T-helper 17 cell (primary cell): ENCODE data around the gene NMRAL1. TPM values are rescaled to one million over a fixed set of nuclear protein-coding genes. Genes with fewer than 3 reads are reported as not detected.

Experiments used
- ATAC-seq: fragments of 150-1000 bp; cut with Tn5 transposase; 2 replicates; pipeline ENCODE4 v1.10.0; 2021; ENCODE audit warnings: mild to moderate bottlenecking, moderate library complexity
- DNase-seq, 3 donors: peaks; one replicate each; pipeline versions ENCODE4 v3.0.0 to v3.0.0-alpha.2; 2020 to 2021
- H3K9me3 ChIP-seq: one replicate; pipeline ENCODE4 v1.7.0; 2013; ENCODE audit warnings: low read length, mild to moderate bottlenecking; ENCODE audit not compliant: control insufficient read depth, poor library complexity, severe bottlenecking
- H3K27ac Mint-ChIP-seq: one replicate; pipeline ENCODE4 v1.8.0; 2022; ENCODE audit warnings: mild to moderate bottlenecking, moderate library complexity, mixed read lengths
- H3K27me3 Mint-ChIP-seq: one replicate; pipeline ENCODE4 v1.8.0; 2022; ENCODE audit warnings: mixed read lengths
- H3K36me3 Mint-ChIP-seq: one replicate; pipeline ENCODE4 v1.8.0; 2022; ENCODE audit warnings: low read depth, mixed read lengths
- H3K4me1 Mint-ChIP-seq: one replicate; pipeline ENCODE4 v1.8.0; 2022; ENCODE audit warnings: mild to moderate bottlenecking, mixed read lengths
- H3K4me3 Mint-ChIP-seq: one replicate; pipeline ENCODE4 v1.8.0; 2022; ENCODE audit warnings: mild to moderate bottlenecking, moderate library complexity, mixed read lengths
- total RNA-seq, 4 donors: library from RNA in 2 of 4; stranded (reverse) in 2 of 4; gene quantifications; one replicate each; pipeline ENCODE4 v1.2.3 and lab custom pipeline; 2022 to 2026

NMRAL1 gene
- total RNA-seq, 2 donors from 2014 or later, result 40.5 to 45.4 TPM

- Mint-ChIP-seq H3K27me3 (no peaks in the 10 kb centered on the region), H3K36me3 (no peaks in the 10 kb centered on the region), H3K4me3 (peak within 1 kb of the TSS; percentile 92), H3K27ac (peak within 1 kb of the TSS; percentile 98), H3K4me1 (peaks cover 18% of the 10 kb centered on the region)
- no peaks in the 10 kb centered on the region for H3K9me3 ChIP-seq
- peak; percentile 89 to 95 (median 90) for DNase-seq
- peak; percentile 90 for ATAC-seq
Observed at GRCh38 chr16:4425378-4426020, 48.9 kb downstream of the NMRAL1 start, which contains the start of gene DNAJA3. Gene DNAJA3 (plus strand): TSS chr16:4425868. CDS start chr16:4425882, 14 bp downstream.

- ATAC-seq (no peak), DNase-seq (no peak)
- Mint-ChIP-seq H3K27ac (peak overlapping the region; percentile 8), H3K36me3 (no peaks in the 10 kb centered on the region), H3K4me1 (peaks cover 9% of the 10 kb centered on the region), H3K4me3 (no peak overlapping the region), H3K27me3 (no peaks in the 10 kb centered on the region)
- H3K9me3 ChIP-seq, result no peaks in the 10 kb centered on the region
Observed at GRCh38 chr16:4420505-4421105, 53.8 kb downstream of the NMRAL1 start.

- H3K36me3 Mint-ChIP-seq, result peaks cover 4% of the 10 kb centered on the region
- H3K9me3 ChIP-seq, result no peaks in the 10 kb centered on the region
- peaks cover 17% of the 10 kb centered on the region for H3K4me1 Mint-ChIP-seq
- H3K4me3 Mint-ChIP-seq, result no peak overlapping the region
- no peak overlapping the region for H3K27ac Mint-ChIP-seq
- DNase-seq (no peak), ATAC-seq (no peak)
- no peaks in the 10 kb centered on the region for H3K27me3 Mint-ChIP-seq
Observed at GRCh38 chr16:4419402-4419959, 54.9 kb downstream of the NMRAL1 start.

DNA sequence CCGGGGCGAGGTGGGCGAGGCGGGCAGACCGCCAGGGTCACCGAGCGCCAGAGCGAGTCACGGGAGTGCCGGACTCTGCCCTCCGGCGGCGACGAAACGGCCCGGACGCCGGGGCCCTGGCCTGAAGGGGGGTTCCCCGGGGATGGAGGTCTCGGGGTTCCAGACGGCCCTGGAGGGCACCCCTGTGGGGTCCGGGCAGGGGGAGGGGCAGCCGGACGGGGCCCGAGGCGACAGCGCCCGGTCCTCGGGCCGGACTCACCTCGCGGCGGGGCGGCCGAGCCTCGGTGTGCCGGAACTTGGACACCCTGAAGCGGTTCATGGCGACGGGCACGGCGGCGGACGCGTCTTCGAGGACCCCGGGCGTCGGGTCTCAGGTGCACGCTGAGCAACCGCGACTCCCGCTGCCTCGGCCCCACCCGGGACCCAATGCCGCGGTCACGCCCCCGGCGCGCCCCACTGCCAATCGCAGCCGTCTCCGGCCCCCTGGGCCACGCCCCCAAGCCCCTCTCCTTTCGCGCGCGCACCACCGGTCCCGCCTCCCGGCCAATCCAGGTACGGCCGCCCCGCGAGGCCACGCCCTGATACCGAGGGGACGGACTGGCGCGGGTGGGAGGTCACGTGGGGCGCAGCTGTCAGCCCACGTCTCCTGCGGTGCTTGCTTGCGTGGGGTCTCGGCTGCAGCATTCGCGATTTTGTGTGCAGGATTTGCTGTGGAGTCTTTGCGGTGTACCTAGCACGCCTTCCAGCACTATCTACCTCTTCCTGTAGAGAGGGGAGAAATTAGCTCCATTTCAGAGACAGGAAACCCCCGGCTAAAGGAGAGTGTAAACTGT is 58.0 kb downstream of the NMRAL1 start, which contains the start of gene CORO7:
Gene CORO7 (minus strand): TSS at position 397 of the 833 bp plus-strand sequence. CDS start 78 bp downstream, at position 319.
- H3K27ac Mint-ChIP-seq, result peak within 1 kb of the TSS; percentile 99
- H3K36me3 Mint-ChIP-seq, result peaks cover 6% of the 10 kb centered on the region
- peak within 1 kb of the TSS; percentile 97 for H3K4me3 Mint-ChIP-seq
- H3K4me1 Mint-ChIP-seq, result peaks cover 36% of the 10 kb centered on the region
- ATAC-seq (peak; percentile 74), DNase-seq (peak; percentile 100)
- H3K9me3 ChIP-seq, result no peaks in the 10 kb centered on the region
- no peaks in the 10 kb centered on the region for H3K27me3 Mint-ChIP-seq

DNA sequence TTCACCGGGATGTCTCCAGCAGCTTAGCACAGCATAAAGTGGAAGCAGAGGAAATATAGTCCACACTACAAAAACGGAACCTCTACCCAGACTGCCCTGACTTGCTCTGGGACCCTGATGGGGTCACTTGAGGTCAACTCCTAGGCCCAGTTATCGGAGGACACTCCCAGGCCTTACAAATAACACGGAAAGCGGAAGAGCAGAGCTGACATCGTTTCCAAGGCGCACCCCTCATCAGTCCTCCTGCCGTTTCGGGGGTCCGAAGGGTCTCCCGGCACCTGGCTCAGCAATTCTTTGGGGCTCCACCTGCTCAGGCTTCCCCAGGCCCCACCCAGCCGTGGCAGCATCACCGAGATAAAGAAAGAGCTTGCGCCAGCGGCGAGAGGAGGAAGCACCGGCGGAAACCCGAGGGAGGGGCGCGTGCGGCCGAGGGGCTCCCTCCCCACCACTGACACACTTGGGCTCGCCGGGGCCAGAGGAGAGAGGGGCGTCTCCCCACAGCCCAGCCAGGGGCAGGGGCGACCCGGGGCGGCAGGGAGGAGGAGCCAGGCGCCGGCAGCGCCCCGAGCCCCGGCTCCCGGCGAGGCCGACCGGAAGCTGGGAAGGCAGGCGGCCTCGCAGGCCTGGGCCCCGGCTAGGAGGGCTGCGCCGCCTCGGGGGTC is 58.8 kb downstream of the NMRAL1 start:
- peaks cover 39% of the 10 kb centered on the region for H3K4me1 Mint-ChIP-seq
- ATAC-seq, result peak; percentile 1
- no peaks in the 10 kb centered on the region for H3K27me3 Mint-ChIP-seq
- peak overlapping the region; percentile 97 for H3K4me3 Mint-ChIP-seq
- H3K9me3 ChIP-seq, result no peaks in the 10 kb centered on the region
- peak; percentile 51 to 60 (median 55) for DNase-seq
- H3K27ac Mint-ChIP-seq, result peak overlapping the region; percentile 99
- peaks cover 6% of the 10 kb centered on the region for H3K36me3 Mint-ChIP-seq

DNA sequence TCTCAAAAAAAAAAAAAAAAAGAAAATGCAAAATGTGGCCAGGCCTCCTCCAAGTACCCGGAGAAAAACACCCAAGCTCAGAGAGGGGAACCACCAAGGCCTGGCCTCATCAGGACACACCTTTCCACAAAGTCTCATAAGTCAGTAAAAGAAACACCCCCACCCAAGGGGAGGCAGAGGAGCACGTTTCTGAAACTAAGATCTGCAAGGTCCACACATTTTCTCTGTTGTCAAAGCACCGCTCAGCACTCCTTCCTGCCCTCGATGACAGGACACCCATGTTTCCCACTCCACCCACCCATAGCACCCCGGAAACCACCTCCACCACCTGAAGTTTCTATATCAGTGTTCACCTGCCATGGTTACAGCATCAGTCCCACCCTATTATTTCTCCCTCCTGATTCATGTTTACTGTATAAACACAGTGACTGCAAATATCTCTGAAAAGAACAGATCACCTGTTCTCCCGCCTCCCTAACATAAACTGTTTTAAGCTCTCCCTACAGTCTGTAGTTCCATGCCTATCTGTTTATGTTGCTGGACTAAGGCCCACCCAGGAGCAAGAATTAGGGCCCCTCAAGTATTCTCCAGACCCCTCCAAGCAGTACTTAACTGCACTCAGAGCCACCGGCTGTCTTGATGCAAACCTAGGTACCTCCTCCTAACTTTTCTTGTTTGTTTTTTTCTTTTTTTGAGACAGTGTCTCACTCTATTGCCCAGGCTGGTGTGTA is 60.1 kb downstream of the NMRAL1 start:
- H3K27me3 Mint-ChIP-seq, result no peaks in the 10 kb centered on the region
- ATAC-seq (peak; percentile 67), DNase-seq (peak; percentile 58 to 80 (median 61))
- no peaks in the 10 kb centered on the region for H3K9me3 ChIP-seq
- peaks cover 45% of the 10 kb centered on the region for H3K4me1 Mint-ChIP-seq
- peak overlapping the region; percentile 99 for H3K27ac Mint-ChIP-seq
- peak overlapping the region; percentile 97 for H3K4me3 Mint-ChIP-seq
- H3K36me3 Mint-ChIP-seq, result peaks cover 6% of the 10 kb centered on the region

DNA sequence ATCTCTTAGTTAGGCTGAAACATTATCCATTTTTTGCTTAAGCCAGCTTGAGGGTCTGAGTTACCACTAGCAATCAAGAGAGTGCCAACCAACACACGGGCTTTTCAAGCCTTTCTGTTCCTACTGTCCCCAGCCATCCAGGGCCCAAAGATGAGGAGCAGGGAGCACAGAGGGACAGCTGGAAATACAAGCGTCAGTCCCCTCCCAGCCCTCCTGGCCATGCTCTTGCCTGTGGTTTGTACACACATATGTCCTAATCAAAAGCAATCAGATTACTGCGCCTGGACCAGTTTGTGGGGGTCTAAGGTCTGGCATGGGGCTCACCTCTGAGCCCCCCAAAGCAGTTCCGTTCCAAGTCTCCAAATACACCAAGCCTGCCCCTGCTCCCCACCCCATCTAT is 61.6 kb downstream of the NMRAL1 start:
- peak overlapping the region; percentile 73 for H3K4me3 Mint-ChIP-seq
- H3K4me1 Mint-ChIP-seq, result peaks cover 45% of the 10 kb centered on the region
- peaks cover 6% of the 10 kb centered on the region for H3K36me3 Mint-ChIP-seq
- no peaks in the 10 kb centered on the region for H3K27me3 Mint-ChIP-seq
- no peaks in the 10 kb centered on the region for H3K9me3 ChIP-seq
- peak overlapping the region; percentile 99 for H3K27ac Mint-ChIP-seq
- no peak for ATAC-seq
- no peak for DNase-seq

- H3K4me1 Mint-ChIP-seq, result peaks cover 45% of the 10 kb centered on the region
- H3K4me3 Mint-ChIP-seq, result peak overlapping the region; percentile 73
- ATAC-seq (no peak), DNase-seq (no peak)
- H3K27ac Mint-ChIP-seq, result peak overlapping the region; percentile 99
- no peaks in the 10 kb centered on the region for H3K27me3 Mint-ChIP-seq
- H3K9me3 ChIP-seq, result no peaks in the 10 kb centered on the region
- H3K36me3 Mint-ChIP-seq, result peaks cover 6% of the 10 kb centered on the region
Observed at GRCh38 chr16:4412159-4412558, 62.3 kb downstream of the NMRAL1 start.

Other genes with a start within 250 kb of the NMRAL1 start
- not detected for gene SRL, start 232.5 kb downstream of the NMRAL1 start, total RNA-seq
- 10 to 100 TPM in 1 of 2 donors, 1 to 10 TPM in 1; 9.8 to 14.1 TPM for gene TFAP4, start 201.6 kb downstream of the NMRAL1 start, total RNA-seq
- gene GLIS2, start 158.6 kb downstream of the NMRAL1 start, total RNA-seq, result under 1 TPM; 0.10 to 0.29 TPM
- gene PAM16, start 123.3 kb downstream of the NMRAL1 start, total RNA-seq, result 10 to 100 TPM; 32.3 to 41.4 TPM
- gene VASN, start 102.8 kb downstream of the NMRAL1 start, total RNA-seq, result under 1 TPM; 0.55 to 0.57 TPM
- gene CORO7, start 58.0 kb downstream of the NMRAL1 start, total RNA-seq, result 100 to 1,000 TPM; 733 to 757 TPM
- 10 to 100 TPM; 27.9 to 29.7 TPM for gene DNAJA3, start 48.8 kb downstream of the NMRAL1 start, total RNA-seq
- gene HMOX2, start 1.8 kb upstream of the NMRAL1 start, total RNA-seq, result 10 to 100 TPM; 31.9 to 58.8 TPM
- 10 to 100 TPM; 20.2 to 29.5 TPM for gene CDIP1, start 64.1 kb upstream of the NMRAL1 start, total RNA-seq
- under 1 TPM; 0.08 to 0.20 TPM for gene C16orf96, start 81.7 kb upstream of the NMRAL1 start, total RNA-seq
- 10 to 100 TPM; 25.8 to 26.6 TPM for gene UBALD1, start 140.3 kb upstream of the NMRAL1 start, total RNA-seq
- gene MGRN1, start 150.2 kb upstream of the NMRAL1 start, total RNA-seq, result 10 to 100 TPM; 69.3 to 74.7 TPM
- gene NUDT16L1, start 218.9 kb upstream of the NMRAL1 start, total RNA-seq, result 10 to 100 TPM; 44.7 to 49.6 TPM